ENCODE measurements around the gene SIPA1L3.

GRCh38 chr19:38099966-38100365, 193.0 kb downstream of the SIPA1L3 start:
- TF ChIP-seq CTCF (IDR thresholded peaks at IDR 0.05; ENCODE audit: poor library complexity, severe bottlenecking) (no peak), EP300 (conservative IDR thresholded peaks at IDR 0.05; ENCODE audit: poor library complexity, severe bottlenecking) (no peak), EZH2 (IDR thresholded peaks at IDR 0.05; ENCODE audit: borderline replicate concordance, insufficient read depth, low read length, poor library complexity, severe bottlenecking) (no peak), TAF1 (IDR thresholded peaks at IDR 0.05; ENCODE audit: low read depth) (no peak)

Measured in neural cell (in vitro differentiated cells).